Measurements from ENCODE around the gene ZCCHC2. TPM values are rescaled to one million over a fixed set of nuclear protein-coding genes. Genes with fewer than 3 reads are reported as not detected.

Gene ZCCHC2
- total RNA-seq, 6 donors from 2014 or later, result 29.9 to 60.8 (median 40.6) TPM

- Histone ChIP-seq H3K4me1 (peaks cover 0 to 6% (median 0%) of the 10 kb centered on the region in 4 donors), H3K27me3 (no peaks in the 10 kb centered on the region), H3K9me3 (peaks cover 11 to 23% (median 15%) of the 10 kb centered on the region in 4 donors), H3K36me3 (no peaks in the 10 kb centered on the region), H3K4me3 (no peak overlapping the region), H3K27ac (no peak overlapping the region)
- ATAC-seq (ENCODE audit: low FRiP score in 2 of 2) (no peak), DNase-seq (no peak)
- WGBS, 2 donors, result 78 to 80% methylated on average over 2 of the region's 2 CpGs
- TF ChIP-seq, protein P1, sequence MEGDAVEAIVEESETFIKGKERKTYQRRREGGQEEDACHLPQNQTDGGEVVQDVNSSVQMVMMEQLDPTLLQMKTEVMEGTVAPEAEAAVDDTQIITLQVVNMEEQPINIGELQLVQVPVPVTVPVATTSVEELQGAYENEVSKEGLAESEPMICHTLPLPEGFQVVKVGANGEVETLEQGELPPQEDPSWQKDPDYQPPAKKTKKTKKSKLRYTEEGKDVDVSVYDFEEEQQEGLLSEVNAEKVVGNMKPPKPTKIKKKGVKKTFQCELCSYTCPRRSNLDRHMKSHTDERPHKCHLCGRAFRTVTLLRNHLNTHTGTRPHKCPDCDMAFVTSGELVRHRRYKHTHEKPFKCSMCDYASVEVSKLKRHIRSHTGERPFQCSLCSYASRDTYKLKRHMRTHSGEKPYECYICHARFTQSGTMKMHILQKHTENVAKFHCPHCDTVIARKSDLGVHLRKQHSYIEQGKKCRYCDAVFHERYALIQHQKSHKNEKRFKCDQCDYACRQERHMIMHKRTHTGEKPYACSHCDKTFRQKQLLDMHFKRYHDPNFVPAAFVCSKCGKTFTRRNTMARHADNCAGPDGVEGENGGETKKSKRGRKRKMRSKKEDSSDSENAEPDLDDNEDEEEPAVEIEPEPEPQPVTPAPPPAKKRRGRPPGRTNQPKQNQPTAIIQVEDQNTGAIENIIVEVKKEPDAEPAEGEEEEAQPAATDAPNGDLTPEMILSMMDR (IDR thresholded peaks at IDR 0.05), result no peak
- TF ChIP-seq EP300 (IDR thresholded peaks at IDR 0.05) (no peak), POLR2A (IDR thresholded peaks at IDR 0.05) (no peak), POLR2AphosphoS5 (IDR thresholded peaks at IDR 0.05) (no peak)
Measured at GRCh38 chr18:62512996-62513395, 9.8 kb upstream of the ZCCHC2 start.

- TF ChIP-seq, protein P1 (IDR thresholded peaks at IDR 0.05), result no peak
- TF ChIP-seq POLR2A (IDR thresholded peaks at IDR 0.05) (no peak), EP300 (IDR thresholded peaks at IDR 0.05) (no peak), POLR2AphosphoS5 (IDR thresholded peaks at IDR 0.05) (no peak)
- DNase-seq (no peak), ATAC-seq (ENCODE audit: low FRiP score in 2 of 2) (no peak)
- Histone ChIP-seq H3K36me3 (no peaks in the 10 kb centered on the region), H3K4me3 (no peak overlapping the region), H3K27ac (no peak overlapping the region), H3K27me3 (no peaks in the 10 kb centered on the region), H3K9me3 (peaks cover 11 to 23% (median 15%) of the 10 kb centered on the region in 4 donors), H3K4me1 (peaks cover 0 to 6% (median 0%) of the 10 kb centered on the region in 4 donors)
Measured at GRCh38 chr18:62514570-62514969, 8.3 kb upstream of the ZCCHC2 start.

- Histone ChIP-seq H3K4me1 (peaks cover 0 to 6% (median 5%) of the 10 kb centered on the region in 4 donors), H3K36me3 (no peaks in the 10 kb centered on the region), H3K27me3 (no peaks in the 10 kb centered on the region), H3K27ac (no peak overlapping the region), H3K9me3 (peaks cover 11 to 23% (median 15%) of the 10 kb centered on the region in 4 donors), H3K4me3 (no peak overlapping the region)
- DNase-seq (no peak), ATAC-seq (ENCODE audit: low FRiP score in 2 of 2) (no peak)
- no peak for TF ChIP-seq POLR2A (IDR thresholded peaks at IDR 0.05)
- TF ChIP-seq, protein P1 (IDR thresholded peaks at IDR 0.05), result no peak
- no peak for TF ChIP-seq POLR2AphosphoS5 (IDR thresholded peaks at IDR 0.05)
- TF ChIP-seq EP300 (IDR thresholded peaks at IDR 0.05), result no peak
- WGBS, 2 donors, result 72 to 79% methylated on average over 1 of the region's 1 CpG
Measured at GRCh38 chr18:62516242-62516641, 6.6 kb upstream of the ZCCHC2 start.

- TF ChIP-seq EP300 (IDR thresholded peaks at IDR 0.05) (no peak), POLR2A (IDR thresholded peaks at IDR 0.05) (no peak), POLR2AphosphoS5 (IDR thresholded peaks at IDR 0.05) (no peak)
- TF ChIP-seq, protein P1 (IDR thresholded peaks at IDR 0.05), result no peak
- Histone ChIP-seq H3K4me1 (peaks cover 0 to 13% (median 10%) of the 10 kb centered on the region in 4 donors), H3K9me3 (peaks cover under 1 to 6% (median 5%) of the 10 kb centered on the region in 4 donors), H3K27ac (no peak overlapping the region), H3K27me3 (no peaks in the 10 kb centered on the region), H3K4me3 (no peak overlapping the region), H3K36me3 (no peaks in the 10 kb centered on the region)
- ATAC-seq (ENCODE audit: low FRiP score in 2 of 2) (no peak), DNase-seq (no peak)
- WGBS, 2 donors, result 94 to 98% methylated on average over 9 of the region's 9 CpGs
Measured at GRCh38 chr18:62518460-62519375, 4.1 kb upstream of the ZCCHC2 start.

Measured in upper lobe of left lung (tissue), 6 donors.